IMR-90 (cell line): ENCODE data around the gene PNPLA5.

Source experiments
- TF ChIP-seq, protein P1 (sequence below): conservative IDR thresholded peaks from 2 replicates; pipeline ENCODE4 v1.5.1; 2012; ENCODE audit warnings: mild to moderate bottlenecking, low read depth, low read length, improper control_type of control experiment
- TF ChIP-seq, protein P2 (sequence below): fragments of 150-350 bp; IDR thresholded peaks from 2 replicates; pipeline ENCODE4 v1.6.1; 2017; ENCODE audit warnings: mild to moderate bottlenecking, antibody characterized with exemption, low read length, low read depth

DNA sequence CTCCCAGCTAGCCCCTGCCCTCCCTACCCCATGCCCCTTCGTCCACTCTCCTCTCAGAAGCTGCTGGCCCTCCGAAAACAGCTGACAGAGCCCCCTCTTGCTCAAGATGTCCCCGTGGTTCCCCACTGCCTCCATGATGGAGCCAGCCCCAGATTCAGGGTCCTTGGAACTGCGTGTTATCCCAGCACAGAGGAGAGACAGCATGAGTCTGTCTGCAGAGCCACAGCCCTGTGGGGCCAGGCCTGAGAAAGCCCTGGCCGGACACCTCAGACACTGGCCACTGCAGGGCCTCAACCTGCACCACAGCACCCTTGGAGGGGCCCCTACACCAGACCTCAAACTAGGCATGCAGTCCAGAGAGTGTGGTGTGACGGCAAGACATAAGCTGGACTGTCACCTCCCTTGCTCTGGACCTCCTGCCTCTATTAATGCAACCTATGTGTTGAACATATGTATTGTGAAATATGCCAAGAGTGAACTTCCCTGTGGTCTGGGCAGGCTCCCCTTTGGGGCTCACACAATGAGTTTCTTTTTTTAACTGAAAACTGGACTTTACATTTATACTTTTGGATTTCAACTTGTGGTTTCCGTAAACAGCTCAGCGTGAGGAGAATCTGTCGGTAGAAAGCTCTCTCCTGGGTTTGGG, 9.6 kb downstream of the PNPLA5 start:
- TF ChIP-seq, protein P1, sequence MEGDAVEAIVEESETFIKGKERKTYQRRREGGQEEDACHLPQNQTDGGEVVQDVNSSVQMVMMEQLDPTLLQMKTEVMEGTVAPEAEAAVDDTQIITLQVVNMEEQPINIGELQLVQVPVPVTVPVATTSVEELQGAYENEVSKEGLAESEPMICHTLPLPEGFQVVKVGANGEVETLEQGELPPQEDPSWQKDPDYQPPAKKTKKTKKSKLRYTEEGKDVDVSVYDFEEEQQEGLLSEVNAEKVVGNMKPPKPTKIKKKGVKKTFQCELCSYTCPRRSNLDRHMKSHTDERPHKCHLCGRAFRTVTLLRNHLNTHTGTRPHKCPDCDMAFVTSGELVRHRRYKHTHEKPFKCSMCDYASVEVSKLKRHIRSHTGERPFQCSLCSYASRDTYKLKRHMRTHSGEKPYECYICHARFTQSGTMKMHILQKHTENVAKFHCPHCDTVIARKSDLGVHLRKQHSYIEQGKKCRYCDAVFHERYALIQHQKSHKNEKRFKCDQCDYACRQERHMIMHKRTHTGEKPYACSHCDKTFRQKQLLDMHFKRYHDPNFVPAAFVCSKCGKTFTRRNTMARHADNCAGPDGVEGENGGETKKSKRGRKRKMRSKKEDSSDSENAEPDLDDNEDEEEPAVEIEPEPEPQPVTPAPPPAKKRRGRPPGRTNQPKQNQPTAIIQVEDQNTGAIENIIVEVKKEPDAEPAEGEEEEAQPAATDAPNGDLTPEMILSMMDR, result no peak
- TF ChIP-seq, protein P2, sequence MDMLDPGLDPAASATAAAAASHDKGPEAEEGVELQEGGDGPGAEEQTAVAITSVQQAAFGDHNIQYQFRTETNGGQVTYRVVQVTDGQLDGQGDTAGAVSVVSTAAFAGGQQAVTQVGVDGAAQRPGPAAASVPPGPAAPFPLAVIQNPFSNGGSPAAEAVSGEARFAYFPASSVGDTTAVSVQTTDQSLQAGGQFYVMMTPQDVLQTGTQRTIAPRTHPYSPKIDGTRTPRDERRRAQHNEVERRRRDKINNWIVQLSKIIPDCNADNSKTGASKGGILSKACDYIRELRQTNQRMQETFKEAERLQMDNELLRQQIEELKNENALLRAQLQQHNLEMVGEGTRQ, result no peak
